Loucy (cell line): ENCODE measurements around the gene TDRD12.

ENCODE experiments used
- EZH2phosphoT487 ChIP-seq: fragments of 200-600 bp; IDR thresholded peaks from 2 replicates; pipeline ENCODE4 v1.6.1; 2018; ENCODE audit warnings: antibody characterized with exemption, mild to moderate bottlenecking, moderate library complexity, borderline replicate concordance
- TF ChIP-seq, protein P1 (sequence below): fragments of 200-600 bp; sonication (generic); conservative IDR thresholded peaks from 2 replicates; pipeline ENCODE4 v1.5.1; 2014; ENCODE audit warnings: mild to moderate bottlenecking, antibody characterized with exemption, low read length

DNA sequence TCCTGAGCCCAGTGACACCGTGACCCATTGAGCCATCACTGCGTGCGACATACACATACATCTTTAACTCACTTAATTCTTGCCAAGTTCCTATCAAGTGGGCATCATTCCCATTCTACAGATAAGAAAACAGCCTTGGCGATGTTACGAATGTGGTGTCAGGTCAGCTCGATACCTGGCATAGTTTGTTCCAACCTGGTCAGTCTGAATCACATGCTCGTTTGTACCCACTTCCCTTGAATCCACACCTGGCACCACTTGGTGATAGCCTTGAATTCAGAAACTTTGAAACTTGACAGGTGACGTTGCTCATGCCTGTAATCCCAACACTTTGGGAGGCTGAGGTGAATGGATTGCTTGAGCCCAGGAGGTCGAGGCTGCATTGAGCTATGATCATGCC lies 90.9 kb downstream of the TDRD12 start:
- TF ChIP-seq, protein P1, sequence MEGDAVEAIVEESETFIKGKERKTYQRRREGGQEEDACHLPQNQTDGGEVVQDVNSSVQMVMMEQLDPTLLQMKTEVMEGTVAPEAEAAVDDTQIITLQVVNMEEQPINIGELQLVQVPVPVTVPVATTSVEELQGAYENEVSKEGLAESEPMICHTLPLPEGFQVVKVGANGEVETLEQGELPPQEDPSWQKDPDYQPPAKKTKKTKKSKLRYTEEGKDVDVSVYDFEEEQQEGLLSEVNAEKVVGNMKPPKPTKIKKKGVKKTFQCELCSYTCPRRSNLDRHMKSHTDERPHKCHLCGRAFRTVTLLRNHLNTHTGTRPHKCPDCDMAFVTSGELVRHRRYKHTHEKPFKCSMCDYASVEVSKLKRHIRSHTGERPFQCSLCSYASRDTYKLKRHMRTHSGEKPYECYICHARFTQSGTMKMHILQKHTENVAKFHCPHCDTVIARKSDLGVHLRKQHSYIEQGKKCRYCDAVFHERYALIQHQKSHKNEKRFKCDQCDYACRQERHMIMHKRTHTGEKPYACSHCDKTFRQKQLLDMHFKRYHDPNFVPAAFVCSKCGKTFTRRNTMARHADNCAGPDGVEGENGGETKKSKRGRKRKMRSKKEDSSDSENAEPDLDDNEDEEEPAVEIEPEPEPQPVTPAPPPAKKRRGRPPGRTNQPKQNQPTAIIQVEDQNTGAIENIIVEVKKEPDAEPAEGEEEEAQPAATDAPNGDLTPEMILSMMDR, result no peak
- no peak for TF ChIP-seq EZH2phosphoT487
